ENCODE data around the gene PTGES3.
"Not testable (repeated sequence)": the region's sequence is repeated elsewhere in the genome, so short reads cannot be mapped to it uniquely, and the experiment has no call there.

PTGES3 gene

DNA sequence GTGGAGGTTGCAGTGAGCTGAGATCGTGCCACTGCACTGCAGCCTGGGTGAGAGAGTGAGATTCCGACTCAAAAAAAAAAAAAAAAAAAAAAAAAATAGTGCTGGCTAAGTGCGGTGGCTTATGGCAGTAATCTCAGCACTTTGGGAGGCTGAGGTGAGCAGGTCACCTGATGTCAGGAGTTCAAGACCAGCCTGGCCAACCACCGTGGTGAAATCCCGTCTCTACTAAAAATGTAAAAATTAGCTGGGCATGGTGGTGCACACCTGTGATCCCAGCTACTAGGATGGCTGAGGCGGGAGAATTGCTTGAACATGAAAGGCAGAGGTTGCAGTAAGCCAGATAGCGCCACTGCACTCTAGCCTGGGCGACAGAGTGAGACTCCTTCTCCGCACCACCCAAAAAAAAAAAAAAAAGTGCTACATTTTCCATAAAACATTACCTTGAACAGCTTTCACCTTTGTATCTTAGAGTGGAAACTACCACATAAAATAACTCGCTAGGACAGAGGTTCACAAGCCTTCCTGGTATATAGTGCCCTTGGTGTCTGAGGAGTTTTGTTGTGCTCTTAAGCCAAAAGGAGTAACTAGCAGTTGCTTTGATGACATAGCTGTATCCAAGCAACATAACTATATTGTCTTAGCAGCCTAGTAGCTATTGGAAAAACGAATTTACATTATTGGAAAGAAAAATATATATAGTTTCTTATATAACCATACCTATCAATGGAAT, 11.1 kb downstream of the PTGES3 start:
- Histone ChIP-seq H3K27me3 (ENCODE audit: control insufficient read depth, insufficient read depth, low read length) (no peaks in the 10 kb centered on the region), H3K9ac (ENCODE audit: low read length) (no peak overlapping the region), H3K4me1 (ENCODE audit: control insufficient read depth, low read depth, low read length) (no peaks in the 10 kb centered on the region), H3K27ac (ENCODE audit: low read length) (no peak overlapping the region), H3K9me3 (ENCODE audit: control insufficient read depth, low read depth, low read length) (no peaks in the 10 kb centered on the region), H3K36me3 (ENCODE audit: control insufficient read depth, low read depth, low read length) (peaks cover 32% of the 10 kb centered on the region), H3K4me3 (ENCODE audit: low read length) (no peak overlapping the region)

DNA sequence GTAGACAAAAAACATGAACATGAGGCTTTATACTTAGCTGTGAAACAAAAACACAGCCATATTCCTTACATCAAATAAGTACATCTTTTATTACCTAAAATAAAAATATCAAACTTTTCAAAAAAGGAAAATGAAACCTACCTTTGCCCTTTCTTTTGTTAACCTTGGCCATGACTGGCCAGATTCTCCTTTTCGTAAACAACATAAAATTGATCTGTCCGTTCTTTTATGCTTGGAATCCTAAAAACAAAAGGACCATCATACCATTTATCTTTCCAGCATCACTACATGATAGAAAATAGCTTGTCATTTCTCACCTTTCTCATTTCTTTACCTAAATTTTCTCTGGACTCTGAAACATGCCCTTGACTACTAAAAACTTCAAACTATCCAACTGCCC, 16.5 kb downstream of the PTGES3 start:
- Histone ChIP-seq H3K27ac (ENCODE audit: low read length) (no peak overlapping the region), H3K9me3 (ENCODE audit: control insufficient read depth, low read depth, low read length) (no peaks in the 10 kb centered on the region), H3K4me1 (ENCODE audit: control insufficient read depth, low read depth, low read length) (no peaks in the 10 kb centered on the region), H3K4me3 (ENCODE audit: low read length) (no peak overlapping the region), H3K27me3 (ENCODE audit: control insufficient read depth, insufficient read depth, low read length) (no peaks in the 10 kb centered on the region), H3K9ac (ENCODE audit: low read length) (no peak overlapping the region), H3K36me3 (ENCODE audit: control insufficient read depth, low read depth, low read length) (peaks cover 62% of the 10 kb centered on the region)

DNA sequence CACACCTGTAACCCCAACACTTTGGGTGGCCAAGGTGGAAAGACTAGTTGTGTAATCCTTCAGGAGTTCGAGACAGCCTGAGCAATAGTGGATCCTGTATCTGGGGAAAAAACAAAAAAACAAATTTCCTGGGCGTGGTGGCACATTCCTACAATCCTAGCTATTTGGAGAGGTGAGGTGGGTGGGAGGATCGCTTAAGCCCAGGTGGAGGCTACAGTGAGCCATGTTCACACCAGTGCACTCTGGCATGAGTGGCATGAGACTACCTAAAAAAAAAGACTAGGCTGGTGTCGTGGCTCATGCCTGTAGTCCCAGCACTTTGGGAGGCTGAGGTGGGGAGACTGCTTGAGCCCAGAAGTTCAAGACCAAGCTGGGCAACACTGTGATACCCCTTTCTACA, 17.2 kb downstream of the PTGES3 start:
- H3K4me1 ChIP-seq (ENCODE audit: control insufficient read depth, low read depth, low read length), result no peaks in the 10 kb centered on the region
- H3K9me3 ChIP-seq (ENCODE audit: control insufficient read depth, low read depth, low read length), result no peaks in the 10 kb centered on the region
- no peak overlapping the region for H3K9ac ChIP-seq (ENCODE audit: low read length)
- no peak overlapping the region for H3K27ac ChIP-seq (ENCODE audit: low read length)
- no peak overlapping the region for H3K4me3 ChIP-seq (ENCODE audit: low read length)
- H3K36me3 ChIP-seq (ENCODE audit: control insufficient read depth, low read depth, low read length), result peaks cover 70% of the 10 kb centered on the region
- H3K27me3 ChIP-seq (ENCODE audit: control insufficient read depth, insufficient read depth, low read length), result no peaks in the 10 kb centered on the region

DNA sequence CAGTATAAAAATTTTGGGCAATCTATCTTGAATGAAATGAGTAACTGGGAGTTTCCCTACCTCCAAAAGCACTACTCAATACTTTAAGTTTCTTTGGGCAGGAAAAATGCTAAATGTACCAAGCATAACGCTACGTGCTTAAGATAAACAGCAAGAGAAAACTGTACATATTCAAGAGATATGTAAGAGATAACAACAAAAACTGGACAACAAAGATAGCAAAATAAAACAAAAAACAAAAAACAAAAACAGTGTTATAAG, 20.0 kb downstream of the PTGES3 start:
- H3K4me3 ChIP-seq (ENCODE audit: low read length), result no peak overlapping the region

DNA sequence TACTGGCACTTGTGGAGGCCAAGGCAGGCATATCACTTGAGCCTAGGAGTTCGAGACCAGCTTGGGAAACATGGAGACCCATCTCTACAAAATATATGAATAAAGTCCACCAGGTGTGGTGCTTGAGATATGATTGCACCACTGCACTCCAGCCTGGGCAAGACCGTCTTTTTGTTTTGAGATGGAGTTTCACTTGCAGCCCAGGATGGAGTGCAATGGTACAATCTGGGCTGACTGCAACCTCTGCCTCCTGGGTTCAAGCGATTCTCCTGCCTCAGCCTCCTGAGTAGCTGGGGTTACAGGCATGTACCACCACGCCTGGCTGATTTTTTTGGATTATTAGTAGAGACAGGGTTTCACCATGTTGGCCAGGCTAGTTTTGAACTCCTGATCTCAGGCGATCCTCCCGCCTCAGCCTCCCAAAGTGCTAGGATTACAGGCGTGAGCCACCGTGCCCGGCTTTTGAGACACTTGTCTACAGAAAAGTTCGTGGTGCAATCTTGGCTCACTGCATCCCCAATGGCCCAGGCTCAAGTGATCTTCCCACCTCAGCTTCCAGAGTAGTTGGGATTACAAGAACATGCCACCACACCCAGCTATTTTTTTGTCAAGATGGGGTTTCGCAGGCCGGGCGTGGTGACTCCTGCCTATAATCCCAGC, 26.0 kb downstream of the PTGES3 start:
- Histone ChIP-seq H3K27ac (ENCODE audit: low read length) (no peak overlapping the region), H3K4me1 (ENCODE audit: control insufficient read depth, low read depth, low read length) (no peaks in the 10 kb centered on the region), H3K27me3 (ENCODE audit: control insufficient read depth, insufficient read depth, low read length) (no peaks in the 10 kb centered on the region), H3K4me3 (ENCODE audit: low read length) (no peak overlapping the region), H3K36me3 (ENCODE audit: control insufficient read depth, low read depth, low read length) (peaks cover 43% of the 10 kb centered on the region), H3K9me3 (ENCODE audit: control insufficient read depth, low read depth, low read length) (no peaks in the 10 kb centered on the region), H3K9ac (ENCODE audit: low read length) (no peak overlapping the region)

More for the DNA sequence above, 20.0 kb downstream of the PTGES3 start:
- H3K9me3 ChIP-seq (ENCODE audit: control insufficient read depth, low read depth, low read length), result no peaks in the 10 kb centered on the region
- no peak overlapping the region for H3K27ac ChIP-seq (ENCODE audit: low read length)
- H3K4me1 ChIP-seq (ENCODE audit: control insufficient read depth, low read depth, low read length), result no peaks in the 10 kb centered on the region
- no peaks in the 10 kb centered on the region for H3K27me3 ChIP-seq (ENCODE audit: control insufficient read depth, insufficient read depth, low read length)
- H3K9ac ChIP-seq (ENCODE audit: low read length), result no peak overlapping the region
- H3K36me3 ChIP-seq (ENCODE audit: control insufficient read depth, low read depth, low read length), result peaks cover 96% of the 10 kb centered on the region

DNA sequence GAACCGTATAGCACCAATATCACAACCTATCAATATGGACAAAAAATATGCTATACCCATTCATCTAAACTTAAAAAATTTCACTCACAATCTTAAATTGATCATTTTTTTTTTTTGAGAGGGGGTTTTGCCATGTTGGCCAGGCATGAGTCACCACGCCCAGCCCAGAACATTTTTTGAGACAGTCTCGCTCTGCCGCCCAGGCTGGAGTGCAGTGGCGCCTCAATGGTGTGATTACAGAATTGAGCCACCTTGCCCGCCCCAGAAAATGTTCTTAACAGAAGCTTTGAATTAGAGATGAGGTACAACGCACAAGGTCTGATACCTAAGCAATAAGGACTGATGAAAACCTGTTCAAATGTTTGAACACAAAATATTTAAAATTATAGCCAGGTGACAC, 26.5 kb downstream of the PTGES3 start:
- Histone ChIP-seq H3K9me3 (ENCODE audit: control insufficient read depth, low read depth, low read length) (no peaks in the 10 kb centered on the region), H3K4me1 (ENCODE audit: control insufficient read depth, low read depth, low read length) (no peaks in the 10 kb centered on the region), H3K27me3 (ENCODE audit: control insufficient read depth, insufficient read depth, low read length) (no peaks in the 10 kb centered on the region), H3K27ac (ENCODE audit: low read length) (no peak overlapping the region), H3K4me3 (ENCODE audit: low read length) (no peak overlapping the region), H3K9ac (ENCODE audit: low read length) (no peak overlapping the region), H3K36me3 (ENCODE audit: control insufficient read depth, low read depth, low read length) (peaks cover 38% of the 10 kb centered on the region)

DNA sequence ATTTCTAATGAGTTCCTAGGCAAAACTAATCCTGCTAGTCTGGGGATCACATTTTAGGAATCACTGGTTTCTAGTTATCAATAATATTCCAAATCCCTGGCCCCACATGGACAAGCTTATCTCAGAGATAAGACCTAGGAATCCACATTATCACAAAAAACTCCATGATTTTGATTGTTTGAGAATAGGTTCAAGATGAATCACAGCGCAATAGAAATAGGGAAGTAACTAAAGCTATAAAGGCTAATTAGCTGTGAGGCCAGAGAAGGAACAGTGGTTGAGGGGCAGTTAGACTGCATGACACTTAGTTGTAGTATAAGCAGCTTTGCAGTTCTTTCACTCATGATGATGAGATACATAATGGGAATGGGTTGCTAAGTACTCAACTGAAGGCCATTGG, 29.2 kb downstream of the PTGES3 start:
- no peaks in the 10 kb centered on the region for H3K27me3 ChIP-seq (ENCODE audit: control insufficient read depth, insufficient read depth, low read length)
- H3K36me3 ChIP-seq (ENCODE audit: control insufficient read depth, low read depth, low read length), result peaks cover 12% of the 10 kb centered on the region

DNA sequence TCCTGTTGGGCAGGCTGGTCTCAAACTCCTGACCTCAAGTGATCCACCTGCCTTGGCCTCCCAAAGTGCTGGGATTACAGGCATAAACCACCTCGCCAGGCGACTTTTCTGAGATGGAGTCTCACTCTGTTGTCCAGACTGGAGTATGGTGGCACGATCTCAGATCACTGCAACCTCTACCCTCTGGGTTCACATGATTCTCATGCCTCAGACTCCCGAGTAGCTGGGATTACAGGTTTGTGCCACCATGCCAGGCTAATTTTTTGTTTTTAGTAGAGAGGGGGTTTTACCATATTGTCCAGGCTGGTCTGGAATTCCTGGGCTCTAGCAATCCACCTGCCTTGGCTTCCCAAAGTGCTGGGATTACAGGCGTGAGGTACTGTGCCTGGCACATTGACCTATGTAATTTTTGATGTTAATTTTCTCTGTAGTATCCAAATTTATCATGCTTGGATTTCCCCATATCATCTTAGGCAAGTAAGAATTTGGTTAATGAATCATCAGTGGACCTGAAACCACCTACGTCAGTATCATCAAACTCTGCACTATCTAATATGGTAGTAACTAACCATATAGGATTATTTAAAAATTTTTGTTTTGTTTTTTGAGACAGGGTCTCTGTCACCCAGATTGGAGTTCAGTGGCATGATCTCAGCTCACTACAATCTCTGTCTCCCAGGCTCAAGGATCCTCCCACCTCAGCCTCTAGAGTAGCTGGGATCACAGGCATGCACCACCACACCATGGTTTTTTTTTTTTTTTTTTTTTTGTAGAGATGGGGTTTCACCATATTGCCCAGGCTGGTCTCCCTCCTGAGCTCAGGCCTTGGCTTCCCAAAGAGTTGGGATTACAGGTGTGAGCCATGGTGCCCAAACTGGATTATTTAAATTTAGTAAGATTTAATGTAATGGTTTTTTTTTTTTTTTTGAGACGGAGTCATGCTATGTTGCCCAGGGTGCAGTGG, 30.4 kb downstream of the PTGES3 start:
- no peak overlapping the region for H3K9ac ChIP-seq (ENCODE audit: low read length)
- no peak overlapping the region for H3K4me3 ChIP-seq (ENCODE audit: low read length)
- H3K27ac ChIP-seq (ENCODE audit: low read length), result no peak overlapping the region

More for the DNA sequence above, 29.2 kb downstream of the PTGES3 start:
- Histone ChIP-seq H3K4me3 (ENCODE audit: low read length) (no peak overlapping the region), H3K9ac (ENCODE audit: low read length) (no peak overlapping the region), H3K4me1 (ENCODE audit: control insufficient read depth, low read depth, low read length) (no peaks in the 10 kb centered on the region), H3K27ac (ENCODE audit: low read length) (no peak overlapping the region), H3K9me3 (ENCODE audit: control insufficient read depth, low read depth, low read length) (no peaks in the 10 kb centered on the region)

DNA sequence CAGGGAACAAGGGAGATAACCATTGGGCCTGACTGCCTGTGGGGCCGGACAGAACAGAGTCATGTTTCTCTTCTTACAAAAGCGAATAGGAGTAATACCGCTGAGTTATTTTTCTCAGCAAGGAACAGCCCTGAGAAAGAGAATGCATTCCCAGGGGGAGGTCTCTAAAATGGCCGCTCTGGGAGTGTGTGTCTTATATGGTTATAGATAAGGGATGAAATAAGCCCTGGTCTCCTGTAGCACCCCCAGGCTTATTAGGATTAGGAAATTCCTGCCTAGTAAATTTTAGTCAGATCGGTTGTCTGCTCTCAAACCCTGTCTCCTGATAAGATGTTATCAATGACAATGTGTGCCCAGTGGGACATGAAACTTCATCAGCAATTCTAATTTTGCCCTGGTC, 34.3 kb downstream of the PTGES3 start:
- H3K27me3 ChIP-seq (ENCODE audit: control insufficient read depth, insufficient read depth, low read length); H3K9me3 ChIP-seq (ENCODE audit: control insufficient read depth, low read depth, low read length); H3K4me1 ChIP-seq (ENCODE audit: control insufficient read depth, low read depth, low read length); H3K4me3 ChIP-seq (ENCODE audit: low read length); H3K27ac ChIP-seq (ENCODE audit: low read length); H3K36me3 ChIP-seq (ENCODE audit: control insufficient read depth, low read depth, low read length); H3K9ac ChIP-seq (ENCODE audit: low read length): not testable (repeated sequence)

More for the DNA sequence above, 30.4 kb downstream of the PTGES3 start:
- H3K4me1 ChIP-seq (ENCODE audit: control insufficient read depth, low read depth, low read length), result no peaks in the 10 kb centered on the region
- no peaks in the 10 kb centered on the region for H3K36me3 ChIP-seq (ENCODE audit: control insufficient read depth, low read depth, low read length)
- no peaks in the 10 kb centered on the region for H3K9me3 ChIP-seq (ENCODE audit: control insufficient read depth, low read depth, low read length)
- no peaks in the 10 kb centered on the region for H3K27me3 ChIP-seq (ENCODE audit: control insufficient read depth, insufficient read depth, low read length)

DNA sequence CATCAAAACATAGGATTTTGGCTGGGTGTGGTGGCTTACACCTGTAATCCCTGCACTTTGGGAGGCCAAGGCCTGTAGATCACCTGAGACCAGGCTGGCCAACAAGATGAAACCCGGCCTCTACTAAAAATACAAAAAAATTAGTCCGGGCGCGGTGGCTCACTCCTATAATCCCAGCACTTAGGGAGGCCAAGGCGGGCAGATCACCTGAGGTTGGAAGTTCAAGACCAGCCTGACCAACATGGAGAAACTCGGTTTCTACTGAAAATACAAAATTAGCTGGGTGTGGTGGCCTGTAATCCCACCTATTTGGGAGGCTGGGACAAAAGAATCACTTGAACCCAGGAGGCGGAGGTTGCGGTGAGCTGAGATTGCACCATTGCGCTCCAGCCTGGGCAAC, 40.1 kb downstream of the PTGES3 start:
- peaks cover 21% of the 10 kb centered on the region for H3K36me3 ChIP-seq (ENCODE audit: control insufficient read depth, low read depth, low read length)
- not testable (repeated sequence) for H3K4me3 ChIP-seq (ENCODE audit: low read length); H3K27ac ChIP-seq (ENCODE audit: low read length); H3K9ac ChIP-seq (ENCODE audit: low read length); H3K9me3 ChIP-seq (ENCODE audit: control insufficient read depth, low read depth, low read length); H3K27me3 ChIP-seq (ENCODE audit: control insufficient read depth, insufficient read depth, low read length)
- peaks cover 12% of the 10 kb centered on the region for H3K4me1 ChIP-seq (ENCODE audit: control insufficient read depth, low read depth, low read length)

DNA sequence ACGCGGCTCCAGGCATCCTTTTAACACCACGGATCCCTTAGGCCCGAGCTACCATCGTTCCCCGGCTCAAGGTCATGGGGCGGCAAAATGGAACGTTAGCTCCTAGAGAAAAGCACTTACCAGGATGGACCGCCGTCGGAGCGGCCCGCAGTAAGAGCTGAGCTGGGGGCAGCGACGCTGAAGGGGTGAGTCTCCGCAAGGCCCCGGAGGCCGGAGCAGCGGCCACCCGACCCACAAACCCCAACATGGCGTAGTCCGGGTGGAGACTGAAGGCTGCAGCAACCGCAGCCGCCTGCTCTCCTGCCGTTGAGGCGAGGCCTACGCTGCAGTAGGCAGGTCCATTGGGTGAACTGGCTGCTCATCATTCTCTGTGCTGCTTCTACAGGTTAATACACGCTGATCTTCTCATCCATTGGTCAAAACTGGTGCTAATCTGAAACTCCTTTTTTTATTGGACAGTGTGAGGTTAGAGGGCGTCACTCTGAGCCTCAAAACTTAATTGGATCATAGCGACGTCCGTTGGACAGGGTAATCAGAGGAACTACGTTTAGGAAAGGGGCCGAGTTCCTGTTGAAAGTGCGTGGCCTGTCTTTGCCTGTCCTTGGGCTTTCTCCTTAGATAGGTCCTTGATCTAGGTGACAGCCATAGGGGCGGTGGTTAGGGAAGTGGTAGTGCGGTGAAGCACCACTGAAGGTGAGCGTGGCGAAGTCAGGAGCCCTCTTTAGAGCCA, 42.2 kb downstream of the PTGES3 start, which contains the start of gene ATP5F1B:
TSS of gene ATP5F1B (minus strand) at position 268 of the 730 bp plus-strand sequence. CDS start at position 247, 21 bp downstream.
- Histone ChIP-seq H3K4me1 (ENCODE audit: control insufficient read depth, low read depth, low read length) (peaks cover 12% of the 10 kb centered on the region), H3K27me3 (ENCODE audit: control insufficient read depth, insufficient read depth, low read length) (no peaks in the 10 kb centered on the region), H3K9me3 (ENCODE audit: control insufficient read depth, low read depth, low read length) (no peaks in the 10 kb centered on the region), H3K27ac (ENCODE audit: low read length) (peak within 1 kb of the TSS; percentile 96), H3K36me3 (ENCODE audit: control insufficient read depth, low read depth, low read length) (peaks cover 39% of the 10 kb centered on the region), H3K9ac (ENCODE audit: low read length) (peak within 1 kb of the TSS; percentile 99), H3K4me3 (ENCODE audit: low read length) (peak within 1 kb of the TSS; percentile 100)

Data from iPS-18a (cell line).